Subcutaneous adipose tissue (tissue), 4 donors: Measurements from ENCODE around the gene RAET1G. TPM values are rescaled to one million over a fixed set of nuclear protein-coding genes. Genes with fewer than 3 reads are reported as not detected.

Source experiments
- CTCF ChIP-seq: fragments of 450-650 bp; IDR thresholded peaks from one replicate; pipeline ENCODE4 v1.5.1; 2016; ENCODE audit warnings: low read depth, mild to moderate bottlenecking, control low read depth, antibody characterized with exemption, moderate library complexity
- total RNA-seq, 4 donors: library from RNA; depleted of rRNA; stranded (reverse); fragments of >200 nt; gene quantifications; one replicate each; pipeline ENCODE4 v1.1.0, GENCODE V29; 2016

RAET1G gene
- total RNA-seq, 4 donors from 2014 or later = 0.82 TPM; not detected in 3

DNA sequence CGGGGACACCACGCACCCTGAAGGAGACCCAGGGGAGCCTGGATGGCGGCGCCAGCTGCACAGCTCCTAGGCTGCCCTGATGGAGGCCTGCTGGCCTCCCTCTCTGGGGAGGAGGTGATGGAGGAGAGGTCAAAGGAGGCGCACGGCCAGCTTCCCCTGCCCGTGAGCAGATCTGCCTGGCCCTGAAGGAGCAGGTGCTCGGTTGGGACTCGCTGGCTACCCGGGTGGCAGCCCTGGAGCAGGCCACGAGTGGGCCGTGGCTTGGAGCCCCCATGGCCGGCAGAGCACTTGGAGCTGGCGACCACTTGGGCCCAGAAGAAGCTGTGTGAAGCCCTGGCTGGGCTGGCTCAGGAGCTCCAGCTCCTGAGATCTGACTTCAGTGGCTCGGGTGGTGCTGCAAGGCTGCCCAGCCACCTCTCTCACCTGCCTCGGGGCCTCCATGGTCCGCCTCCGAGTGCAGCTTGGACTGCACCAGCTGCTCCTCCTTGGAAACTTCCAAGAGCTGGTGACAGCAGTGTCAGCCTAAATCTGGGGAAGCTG, 17.5 kb downstream of the RAET1G start:
- TF ChIP-seq CTCF = no peak

- no peak for TF ChIP-seq CTCF
Observed at GRCh38 chr6:149904661-149905370, 18.1 kb downstream of the RAET1G start.

GRCh38 chr6:149903938-149904611, 18.8 kb downstream of the RAET1G start:
- TF ChIP-seq CTCF = no peak

DNA sequence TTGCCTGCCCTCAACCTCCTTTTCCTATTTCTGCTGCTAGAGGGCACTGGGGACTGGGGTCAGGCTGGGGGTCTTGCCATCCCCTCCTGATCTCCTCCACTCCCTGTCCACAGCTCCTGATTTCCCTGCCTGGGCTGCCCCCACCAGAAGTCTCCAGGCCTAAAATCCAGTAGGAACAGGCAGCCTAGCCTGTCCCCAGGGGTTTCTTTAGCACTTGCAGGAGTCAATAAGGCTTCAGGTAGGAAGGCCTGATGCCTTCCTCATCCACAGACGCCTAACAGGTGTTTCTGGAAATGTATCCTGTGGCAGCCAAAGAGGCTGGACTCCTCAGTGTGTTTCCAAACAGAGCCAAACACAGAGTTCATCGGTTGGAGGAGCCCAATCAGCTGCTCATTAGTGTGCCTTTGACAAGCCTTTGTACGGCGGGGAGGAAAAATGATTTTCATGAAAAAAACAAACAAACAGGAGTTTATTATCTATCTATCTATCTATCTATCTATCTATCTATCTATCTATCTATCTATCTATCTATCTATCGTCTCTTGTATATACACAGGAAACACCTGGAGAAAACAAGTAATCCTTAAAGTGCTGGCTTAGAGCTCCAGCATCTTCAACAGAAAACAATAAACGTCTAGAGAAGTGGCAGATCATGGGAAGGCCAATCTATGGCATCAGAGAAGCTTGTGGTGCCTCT, 21.3 kb downstream of the RAET1G start:
- TF ChIP-seq CTCF = no peak

DNA sequence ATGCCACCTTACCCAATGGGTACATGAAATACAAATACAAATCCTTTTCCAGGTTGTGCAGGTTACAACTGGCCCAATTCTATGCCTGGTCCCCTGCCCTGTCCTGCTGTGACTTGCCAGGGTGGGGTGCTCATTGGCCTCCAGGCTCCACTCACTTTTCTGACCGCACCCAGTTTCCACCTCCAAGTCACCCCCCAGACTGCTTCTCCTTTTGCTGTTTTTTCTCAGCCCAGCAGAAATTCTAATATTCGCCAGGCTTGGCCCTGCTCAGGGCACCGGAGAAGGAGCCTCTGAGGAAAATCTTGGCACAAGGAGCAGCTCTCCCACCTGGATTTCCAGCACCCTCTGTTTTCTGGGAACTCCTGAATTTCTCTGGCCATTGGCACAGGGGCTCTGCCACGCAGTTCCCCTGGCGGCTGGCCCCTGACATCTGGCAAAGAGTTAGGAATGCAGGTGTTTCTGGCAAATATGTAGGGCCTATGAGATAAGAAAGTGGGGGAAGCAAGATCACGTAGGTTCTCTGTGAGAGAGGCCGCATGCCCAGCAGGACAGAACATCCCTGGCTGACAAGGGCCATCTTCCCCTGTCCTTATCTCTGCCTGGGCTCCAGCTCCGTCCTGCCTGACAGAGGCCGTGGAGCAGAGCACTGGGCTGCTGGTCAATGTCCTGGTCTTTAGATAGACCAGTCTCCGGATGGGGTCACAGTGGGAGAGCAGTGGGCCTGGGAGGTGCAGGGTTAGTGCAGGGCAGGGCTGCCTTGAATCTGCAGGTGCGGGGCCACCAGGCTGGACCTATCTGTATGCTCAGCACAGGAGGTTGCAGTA, 22.1 kb downstream of the RAET1G start:
- TF ChIP-seq CTCF = no peak

DNA sequence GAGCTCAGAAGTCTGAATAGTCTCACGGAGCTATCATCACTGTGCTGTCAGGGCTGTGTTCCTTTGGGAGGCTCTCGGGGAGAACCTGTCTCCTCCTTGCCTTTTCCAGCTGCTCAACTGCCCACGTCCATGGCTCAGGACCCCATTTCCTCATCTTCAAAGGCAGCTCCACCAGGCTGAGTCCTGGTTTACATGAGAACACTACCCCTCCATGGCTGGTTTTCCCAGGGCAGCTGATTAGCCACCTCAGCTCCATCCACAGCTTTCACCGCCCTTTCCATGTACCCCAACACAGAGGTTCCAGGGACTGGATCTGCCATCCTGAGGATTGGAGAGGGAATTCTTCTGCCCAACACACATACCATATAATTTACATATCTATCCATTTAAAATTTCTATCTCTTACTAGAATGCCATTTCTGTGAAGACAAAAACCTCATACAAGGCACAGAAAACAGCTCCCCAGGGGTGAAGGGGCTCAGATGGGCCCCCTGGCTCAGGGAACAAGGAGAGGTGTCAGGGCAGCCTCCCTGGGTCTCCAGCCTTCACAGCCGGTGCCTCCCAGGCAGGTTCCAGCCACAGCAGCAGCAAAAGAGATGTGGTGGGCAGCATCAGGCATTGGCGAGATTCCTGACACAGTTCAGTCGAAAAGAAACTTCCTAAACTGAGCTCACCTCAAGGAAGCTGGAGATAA, 22.8 kb downstream of the RAET1G start:
- no peak for TF ChIP-seq CTCF
